DOHH2 (cell line): Measurements from ENCODE around the gene AGBL5.

Source experiments
- H3F3A ChIP-seq: fragments of 200-600 bp; sonication (generic), shearing (Covaris generic); 2 replicates; pipeline ENCODE4 v1.6.0; 2016; ENCODE audit warnings: antibody characterized with exemption, mild to moderate bottlenecking; ENCODE audit not compliant: control insufficient read depth, insufficient read depth
- H3K27ac ChIP-seq: fragments of 200-600 bp; sonication (generic); 2 replicates; pipeline ENCODE4 v1.5.1; 2014; ENCODE audit warnings: low read depth, mild to moderate bottlenecking, low read length, moderate library complexity
- H3K27me3 ChIP-seq: fragments of 200-600 bp; sonication (generic); 2 replicates; pipeline ENCODE4 v1.6.1; 2014; ENCODE audit warnings: mild to moderate bottlenecking, low read length, mixed read lengths; ENCODE audit not compliant: control insufficient read depth
- H3K36me3 ChIP-seq: fragments of 200-600 bp; sonication (generic); 2 replicates; pipeline ENCODE4 v1.6.1; 2014; ENCODE audit warnings: mild to moderate bottlenecking, low read length, moderate library complexity, mixed read lengths; ENCODE audit not compliant: control insufficient read depth
- H3K4me1 ChIP-seq: fragments of 200-600 bp; sonication (generic); 2 replicates; pipeline ENCODE4 v1.6.1; 2014; ENCODE audit warnings: mild to moderate bottlenecking, low read length, mixed read lengths; ENCODE audit not compliant: control insufficient read depth
- H3K4me2 ChIP-seq: fragments of 200-600 bp; sonication (generic); 2 replicates; pipeline ENCODE4 v1.6.0; 2014; ENCODE audit warnings: mild to moderate bottlenecking, low read length, moderate library complexity
- H3K4me3 ChIP-seq: fragments of 200-600 bp; sonication (generic); 2 replicates; pipeline ENCODE4 v1.5.1; 2014; ENCODE audit warnings: mild to moderate bottlenecking, low read length, mixed read lengths
- H3K79me2 ChIP-seq: fragments of 200-600 bp; sonication (generic); 2 replicates; pipeline ENCODE4 v1.6.1; 2014; ENCODE audit warnings: mild to moderate bottlenecking, low read length, mixed read lengths; ENCODE audit not compliant: control insufficient read depth
- H3K9me2 ChIP-seq: fragments of 200-600 bp; sonication (generic); replicated peaks from 2 replicates; pipeline ENCODE4 v1.6.1; 2014; ENCODE audit warnings: mild to moderate bottlenecking, low read length, mixed read lengths; ENCODE audit not compliant: control insufficient read depth
- H3K9me3 ChIP-seq: fragments of 200-600 bp; sonication (generic); 2 replicates; pipeline ENCODE4 v1.6.1; 2014; ENCODE audit warnings: antibody characterized with exemption, low read length, mixed read lengths; ENCODE audit not compliant: control insufficient read depth, insufficient read depth
- H4K20me1 ChIP-seq: fragments of 200-600 bp; sonication (generic); 2 replicates; pipeline ENCODE4 v1.6.0; 2014; ENCODE audit warnings: low read depth, mild to moderate bottlenecking, antibody characterized with exemption, low read length, moderate library complexity; ENCODE audit not compliant: control insufficient read depth, insufficient read depth
- EZH2phosphoT487 ChIP-seq: fragments of 200-600 bp; sonication (generic); IDR thresholded peaks from 2 replicates; pipeline ENCODE4 v1.6.1; 2017; ENCODE audit warnings: borderline replicate concordance, mild to moderate bottlenecking, antibody characterized with exemption, low read length, moderate library complexity, mixed read lengths
- TF ChIP-seq, protein P1 (sequence below): fragments of 200-600 bp; sonication (generic); IDR thresholded peaks from one replicate; pipeline ENCODE4 v1.5.1; 2014; ENCODE audit warnings: antibody characterized with exemption, mild to moderate bottlenecking, low read depth, low read length; ENCODE audit not compliant: poor library complexity, severe bottlenecking

Gene AGBL5

DNA sequence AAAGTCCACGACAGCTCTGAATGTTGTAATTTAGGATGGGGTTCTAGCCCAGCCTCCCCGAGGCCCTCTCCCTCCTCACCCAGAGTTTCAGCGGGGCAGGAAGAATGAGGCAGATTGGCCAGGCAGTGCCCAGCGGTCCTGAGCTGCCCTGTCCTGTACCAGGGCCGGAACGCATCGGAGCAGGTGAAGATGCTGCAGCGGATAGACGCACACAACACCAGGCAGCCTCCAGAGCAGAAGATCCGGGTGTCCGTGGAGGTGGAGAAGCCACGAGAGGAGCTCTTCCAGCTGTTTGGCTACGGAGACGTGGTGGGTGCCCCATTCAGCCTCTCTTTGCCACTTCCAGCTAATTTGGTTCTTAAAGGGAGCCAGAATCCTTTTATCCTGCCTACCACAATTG is 45.9 kb downstream of the AGBL5 start:
- no peaks in the 10 kb centered on the region for H3F3A ChIP-seq
- H3K4me1 ChIP-seq: peaks cover 11% of the 10 kb centered on the region
- H3K79me2 ChIP-seq: no peaks in the 10 kb centered on the region
- no peaks in the 10 kb centered on the region for H3K36me3 ChIP-seq
- H3K9me3 ChIP-seq: no peaks in the 10 kb centered on the region
- H3K27me3 ChIP-seq: no peaks in the 10 kb centered on the region
- TF ChIP-seq, protein P1, sequence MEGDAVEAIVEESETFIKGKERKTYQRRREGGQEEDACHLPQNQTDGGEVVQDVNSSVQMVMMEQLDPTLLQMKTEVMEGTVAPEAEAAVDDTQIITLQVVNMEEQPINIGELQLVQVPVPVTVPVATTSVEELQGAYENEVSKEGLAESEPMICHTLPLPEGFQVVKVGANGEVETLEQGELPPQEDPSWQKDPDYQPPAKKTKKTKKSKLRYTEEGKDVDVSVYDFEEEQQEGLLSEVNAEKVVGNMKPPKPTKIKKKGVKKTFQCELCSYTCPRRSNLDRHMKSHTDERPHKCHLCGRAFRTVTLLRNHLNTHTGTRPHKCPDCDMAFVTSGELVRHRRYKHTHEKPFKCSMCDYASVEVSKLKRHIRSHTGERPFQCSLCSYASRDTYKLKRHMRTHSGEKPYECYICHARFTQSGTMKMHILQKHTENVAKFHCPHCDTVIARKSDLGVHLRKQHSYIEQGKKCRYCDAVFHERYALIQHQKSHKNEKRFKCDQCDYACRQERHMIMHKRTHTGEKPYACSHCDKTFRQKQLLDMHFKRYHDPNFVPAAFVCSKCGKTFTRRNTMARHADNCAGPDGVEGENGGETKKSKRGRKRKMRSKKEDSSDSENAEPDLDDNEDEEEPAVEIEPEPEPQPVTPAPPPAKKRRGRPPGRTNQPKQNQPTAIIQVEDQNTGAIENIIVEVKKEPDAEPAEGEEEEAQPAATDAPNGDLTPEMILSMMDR: no peak
- TF ChIP-seq EZH2phosphoT487: no peak
- no peak overlapping the region for H3K4me2 ChIP-seq
- H3K4me3 ChIP-seq: no peak overlapping the region
- H3K9me2 ChIP-seq: no peaks in the 10 kb centered on the region
- H3K27ac ChIP-seq: no peak overlapping the region
- H4K20me1 ChIP-seq: no peaks in the 10 kb centered on the region

DNA sequence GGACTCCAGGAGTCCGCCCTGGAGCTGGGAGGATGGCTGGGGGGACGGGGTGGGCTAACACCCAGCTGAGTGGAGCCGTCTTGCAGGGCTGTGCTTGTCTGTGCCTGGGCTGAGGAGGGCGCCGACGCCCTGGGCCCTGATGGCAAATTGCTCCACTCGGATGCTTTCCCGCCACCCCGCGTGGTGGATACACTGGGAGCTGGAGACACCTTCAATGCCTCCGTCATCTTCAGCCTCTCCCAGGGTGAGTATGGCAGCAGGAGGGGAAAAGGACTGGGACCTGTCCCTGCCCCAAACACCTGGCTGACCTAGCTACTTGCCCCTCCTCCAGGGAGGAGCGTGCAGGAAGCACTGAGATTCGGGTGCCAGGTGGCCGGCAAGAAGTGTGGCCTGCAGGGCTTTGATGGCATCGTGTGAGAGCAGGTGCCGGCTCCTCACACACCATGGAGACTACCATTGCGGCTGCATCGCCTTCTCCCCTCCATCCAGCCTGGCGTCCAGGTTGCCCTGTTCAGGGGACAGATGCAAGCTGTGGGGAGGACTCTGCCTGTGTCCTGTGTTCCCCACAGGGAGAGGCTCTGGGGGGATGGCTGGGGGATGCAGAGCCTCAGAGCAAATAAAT is 48.0 kb downstream of the AGBL5 start:
- Histone ChIP-seq H3K27ac (no peak overlapping the region), H3K79me2 (no peaks in the 10 kb centered on the region), H3K4me2 (no peak overlapping the region), H4K20me1 (no peaks in the 10 kb centered on the region), H3K4me1 (peaks cover 11% of the 10 kb centered on the region), H3F3A (no peaks in the 10 kb centered on the region), H3K27me3 (no peaks in the 10 kb centered on the region), H3K36me3 (no peaks in the 10 kb centered on the region), H3K4me3 (no peak overlapping the region), H3K9me2 (no peaks in the 10 kb centered on the region), H3K9me3 (no peaks in the 10 kb centered on the region)
- TF ChIP-seq EZH2phosphoT487: no peak
- TF ChIP-seq, protein P1: no peak

DNA sequence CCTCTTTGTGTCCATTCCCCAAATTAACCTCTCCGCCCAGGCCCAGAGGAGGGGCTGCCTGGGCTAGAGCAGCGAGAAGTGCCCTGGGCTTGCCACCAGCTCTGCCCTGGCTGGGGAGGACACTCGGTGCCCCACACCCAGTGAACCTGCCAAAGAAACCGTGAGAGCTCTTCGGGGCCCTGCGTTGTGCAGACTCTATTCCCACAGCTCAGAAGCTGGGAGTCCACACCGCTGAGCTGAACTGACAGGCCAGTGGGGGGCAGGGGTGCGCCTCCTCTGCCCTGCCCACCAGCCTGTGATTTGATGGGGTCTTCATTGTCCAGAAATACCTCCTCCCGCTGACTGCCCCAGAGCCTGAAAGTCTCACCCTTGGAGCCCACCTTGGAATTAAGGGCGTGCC is 48.6 kb downstream of the AGBL5 start:
- Histone ChIP-seq H4K20me1 (no peaks in the 10 kb centered on the region), H3K4me2 (no peak overlapping the region), H3K4me1 (peaks cover 11% of the 10 kb centered on the region), H3K79me2 (no peaks in the 10 kb centered on the region), H3K36me3 (no peaks in the 10 kb centered on the region), H3K27ac (no peak overlapping the region), H3K9me2 (no peaks in the 10 kb centered on the region), H3K27me3 (no peaks in the 10 kb centered on the region), H3K4me3 (no peak overlapping the region), H3K9me3 (no peaks in the 10 kb centered on the region), H3F3A (no peaks in the 10 kb centered on the region)
- TF ChIP-seq, protein P1: no peak
- TF ChIP-seq EZH2phosphoT487: no peak
